Measurements from ENCODE around the gene KRTAP23-1.

The KRTAP23-1 gene, protein sequence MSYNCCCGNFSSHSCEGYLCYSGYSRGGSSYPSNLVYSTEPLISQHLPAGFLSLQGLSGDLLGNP
- 0 reads per million in 2 donors for total RNA-seq

GRCh38 chr21:30348506-30348905 lies at the start of gene KRTAP23-1:
Gene KRTAP23-1, minus strand, starts transcription at chr21:30348606. Its CDS starts 0 bp downstream, at chr21:30348606.
- DNase-seq = no peak

DNA sequence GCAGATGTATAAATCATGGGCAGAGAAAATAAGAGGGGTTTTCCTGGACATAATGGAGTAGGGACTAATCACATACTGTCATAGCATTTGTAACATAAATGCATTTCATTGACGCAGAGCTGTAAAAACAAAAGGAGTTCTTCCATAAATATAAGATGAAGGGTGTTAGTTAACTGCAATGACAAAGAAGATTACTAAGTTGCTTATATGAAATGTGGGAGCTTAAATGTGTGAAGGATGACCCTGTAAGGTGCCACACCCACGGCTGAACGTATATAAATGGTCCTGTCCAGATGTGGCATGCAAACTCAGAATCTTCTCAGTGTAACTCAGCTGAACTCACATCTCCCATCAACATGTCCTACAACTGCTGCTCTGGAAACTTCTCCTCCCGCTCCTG lies 47.3 kb upstream of the KRTAP23-1 start, which contains the start of gene KRTAP13-1:
KRTAP13-1 (plus strand) TSS at position 301 of the 400 bp plus-strand sequence; CDS start at position 357, 56 bp downstream.
- DNase-seq = no peak

DNA sequence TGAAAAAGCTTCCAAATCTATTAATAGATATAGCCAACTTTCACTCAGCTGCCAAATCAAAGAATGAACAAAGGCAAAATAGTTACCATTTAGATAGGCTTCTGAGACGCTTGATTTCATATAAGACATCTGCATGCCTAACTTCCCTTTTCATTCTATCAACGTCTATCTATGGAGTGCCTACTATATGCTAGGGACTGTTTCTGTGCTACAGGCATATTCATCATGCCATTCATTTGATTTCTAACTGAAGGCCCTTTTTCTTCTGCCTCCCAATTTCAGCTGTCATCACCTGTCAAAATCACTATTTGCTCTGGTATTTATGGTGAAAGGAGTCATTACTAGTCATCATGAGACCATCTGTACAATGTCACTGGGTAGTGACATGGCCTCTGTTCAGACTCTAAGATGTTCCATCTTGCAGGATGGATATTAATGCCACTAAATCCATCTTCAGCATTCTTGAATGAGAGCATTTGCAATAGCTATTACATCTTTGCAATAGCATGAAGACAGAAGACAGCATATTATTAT lies 43.2 kb upstream of the KRTAP23-1 start:
- no peak for DNase-seq

DNA sequence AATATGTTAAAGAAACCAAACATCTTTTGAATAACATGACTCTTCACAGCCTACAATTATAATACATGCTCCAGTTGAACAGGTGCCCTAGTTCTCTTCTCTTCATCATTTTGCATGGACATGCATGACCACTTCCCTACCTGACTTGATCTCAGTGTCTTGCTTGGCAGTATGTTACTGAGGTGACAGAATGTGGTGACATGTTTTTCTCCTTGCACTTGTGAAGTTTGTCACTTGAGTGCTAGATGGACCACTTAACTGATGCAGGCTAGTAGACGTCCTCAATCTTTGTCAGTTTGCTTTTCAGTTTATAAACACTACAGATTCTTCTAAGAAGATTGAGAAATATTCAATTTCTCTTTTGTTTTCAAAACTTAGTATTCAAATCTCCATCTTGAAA lies 33.8 kb upstream of the KRTAP23-1 start:
- DNase-seq = no peak

DNA sequence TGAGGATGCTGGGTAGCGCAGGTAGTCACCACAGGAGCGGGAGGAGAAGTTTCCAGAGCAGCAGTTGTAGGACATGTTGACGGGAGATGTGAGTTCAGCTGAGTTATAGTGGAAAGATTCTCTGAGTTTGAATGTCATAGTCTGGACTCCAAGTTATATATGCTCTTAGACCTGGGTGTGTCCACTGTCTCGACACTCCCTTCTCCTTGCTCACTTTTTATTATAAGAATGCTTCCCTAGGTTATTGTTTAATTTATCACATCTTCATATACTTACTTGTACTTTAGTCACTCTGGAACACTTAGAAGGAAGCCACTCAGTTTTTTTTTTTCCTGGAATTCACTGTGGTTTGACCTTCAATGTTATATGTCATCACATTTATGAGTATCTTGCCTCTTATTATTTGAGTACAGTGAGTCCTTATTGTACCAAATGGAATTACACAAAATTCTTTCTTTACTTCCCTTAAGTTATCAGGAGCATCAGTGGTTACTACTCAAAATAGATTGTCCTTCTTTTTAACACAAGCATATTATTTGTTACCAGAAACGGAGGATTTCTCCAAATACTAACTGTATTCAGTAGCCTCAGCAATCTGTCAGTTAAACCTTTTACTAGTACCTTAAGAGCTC lies 23.8 kb upstream of the KRTAP23-1 start, which contains the start of gene KRTAP13-2:
KRTAP13-2 (minus strand) TSS at position 133 of the 632 bp plus-strand sequence; CDS start at position 75, 58 bp downstream.
- no peak for DNase-seq

GRCh38 chr21:30355906-30356305 lies 7.5 kb upstream of the KRTAP23-1 start:
- DNase-seq = no peak

GRCh38 chr21:30354308-30355005 lies 6.1 kb upstream of the KRTAP23-1 start:
- no peak for DNase-seq

- DNase-seq = no peak
Observed at GRCh38 chr21:30351534-30351933, 3.1 kb upstream of the KRTAP23-1 start.

DNA sequence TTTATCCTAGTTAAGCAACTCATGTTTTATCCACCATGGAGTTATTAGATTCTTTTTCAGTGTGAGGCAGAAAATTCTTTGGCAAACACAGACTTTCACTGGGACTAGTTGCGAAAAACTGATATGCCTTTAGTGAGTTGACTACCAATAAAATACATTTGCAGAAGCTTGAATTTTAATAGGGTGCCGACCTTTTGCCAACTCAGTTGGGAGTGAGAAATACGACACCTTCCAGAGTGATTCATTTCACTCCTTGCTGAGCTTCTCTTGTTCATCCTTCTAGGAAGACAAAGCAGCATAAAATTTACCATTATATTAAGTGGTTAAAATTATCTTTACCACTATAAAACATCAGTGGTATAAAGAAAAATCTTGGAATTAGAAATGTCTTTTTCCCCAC lies 1.2 kb upstream of the KRTAP23-1 start:
- DNase-seq = no peak

DNA sequence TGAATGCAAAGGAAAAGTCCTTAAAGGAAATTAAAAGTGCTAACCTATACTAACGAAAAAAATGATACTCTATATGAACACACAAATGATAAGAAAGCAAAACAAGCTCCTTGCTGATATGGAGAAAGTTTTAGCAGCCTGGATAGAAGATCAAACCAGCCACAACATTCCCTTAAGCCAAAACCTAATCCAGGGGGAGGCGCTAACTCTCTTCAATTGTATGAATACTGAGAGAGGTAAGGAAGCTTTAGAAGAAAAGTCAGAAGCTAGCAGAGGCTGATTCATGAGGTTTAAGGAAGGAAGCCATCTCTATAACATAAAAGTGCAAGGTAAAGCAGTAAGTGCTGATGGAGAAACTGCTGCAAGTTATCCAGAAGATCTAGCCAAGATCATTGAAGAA lies 3.4 kb downstream of the KRTAP23-1 start:
- no peak for DNase-seq

DNA sequence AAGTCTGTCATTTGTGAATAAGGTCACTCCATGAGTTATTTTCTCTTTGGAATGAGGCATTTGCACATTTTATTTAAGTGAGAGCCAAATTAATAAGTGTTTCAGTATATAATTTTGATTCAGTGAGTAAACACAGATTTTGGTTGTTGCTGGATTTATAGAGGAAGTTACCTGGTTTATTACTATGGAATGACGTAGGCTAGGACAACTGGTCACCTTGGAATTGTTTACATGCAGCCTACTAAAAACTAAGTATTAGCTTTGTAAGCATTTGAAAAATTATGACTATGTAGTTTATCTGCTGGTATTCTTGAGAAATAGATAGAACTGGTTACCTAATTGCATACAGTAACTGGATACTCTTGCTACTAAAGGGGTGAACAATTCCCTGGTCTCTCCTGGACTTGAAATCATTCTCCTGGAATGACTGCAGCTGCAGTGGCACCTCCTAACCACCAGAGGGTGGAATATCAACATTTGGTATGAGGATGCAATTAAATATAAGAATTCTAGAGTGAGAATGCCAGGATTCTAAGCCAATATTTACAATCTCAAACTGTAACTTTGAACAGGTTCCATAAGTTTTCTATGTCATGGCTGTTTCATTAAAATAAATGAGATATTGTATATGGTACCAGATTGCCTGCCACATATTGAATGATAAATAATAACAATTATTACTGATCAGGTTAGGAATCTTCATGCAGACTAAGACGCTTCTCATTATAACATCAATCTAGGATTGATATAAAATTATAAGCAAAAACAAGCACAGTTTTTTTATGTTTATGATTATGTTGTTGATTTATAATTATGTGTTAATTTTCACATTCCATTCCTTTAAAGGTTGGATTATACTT lies 7.5 kb downstream of the KRTAP23-1 start:
- DNase-seq = no peak

DNA sequence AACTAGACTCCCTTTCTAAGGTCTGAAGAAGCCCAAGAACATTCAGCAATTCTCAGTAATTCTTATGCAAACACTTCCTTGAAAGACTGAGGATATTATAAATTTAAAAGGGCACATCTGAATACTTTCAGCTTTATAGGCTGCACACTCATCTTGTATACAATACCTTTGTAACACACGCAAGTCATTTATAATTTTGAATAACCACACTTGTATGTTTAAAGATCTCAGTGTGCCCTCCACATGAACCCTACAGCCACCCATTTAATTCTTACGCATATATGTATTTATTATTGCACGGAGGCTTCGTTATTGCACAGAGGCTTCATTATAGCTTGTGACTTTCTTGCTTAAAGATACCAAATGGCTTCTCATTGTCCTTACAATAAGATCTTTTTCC lies 9.7 kb downstream of the KRTAP23-1 start:
- DNase-seq = no peak

GRCh38 chr21:30337772-30338171 lies 10.6 kb downstream of the KRTAP23-1 start:
- no peak for DNase-seq

- DNase-seq = no peak
Observed at GRCh38 chr21:30337276-30337744, 11.1 kb downstream of the KRTAP23-1 start, which contains the start of gene KRTAP27-1. Gene KRTAP27-1, minus strand, starts transcription at chr21:30337694. Its CDS starts 26 bp downstream, at chr21:30337668.

- no peak for DNase-seq
Observed at GRCh38 chr21:30336596-30336995, 11.8 kb downstream of the KRTAP23-1 start.

GRCh38 chr21:30333736-30334135 lies 14.7 kb downstream of the KRTAP23-1 start:
- DNase-seq = no peak

DNA sequence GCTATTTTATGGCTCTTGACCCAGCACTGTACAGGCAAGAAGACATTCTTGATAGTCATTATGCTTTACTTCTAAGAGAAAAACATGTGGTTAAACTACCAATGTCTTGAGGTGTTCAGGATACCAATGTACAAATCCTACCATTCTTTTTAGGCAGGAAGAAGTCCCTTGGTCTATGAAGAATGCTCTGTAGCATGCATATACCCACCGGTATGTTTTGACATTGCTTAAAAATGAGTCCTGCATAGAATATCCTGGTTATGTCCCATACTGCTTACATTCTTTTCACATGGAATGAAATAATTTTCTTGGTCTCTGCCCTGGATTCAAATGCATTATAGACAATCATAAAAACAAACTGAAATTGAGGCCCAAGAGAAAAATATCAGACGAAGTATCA lies 15.7 kb downstream of the KRTAP23-1 start:
- no peak for DNase-seq

DNA sequence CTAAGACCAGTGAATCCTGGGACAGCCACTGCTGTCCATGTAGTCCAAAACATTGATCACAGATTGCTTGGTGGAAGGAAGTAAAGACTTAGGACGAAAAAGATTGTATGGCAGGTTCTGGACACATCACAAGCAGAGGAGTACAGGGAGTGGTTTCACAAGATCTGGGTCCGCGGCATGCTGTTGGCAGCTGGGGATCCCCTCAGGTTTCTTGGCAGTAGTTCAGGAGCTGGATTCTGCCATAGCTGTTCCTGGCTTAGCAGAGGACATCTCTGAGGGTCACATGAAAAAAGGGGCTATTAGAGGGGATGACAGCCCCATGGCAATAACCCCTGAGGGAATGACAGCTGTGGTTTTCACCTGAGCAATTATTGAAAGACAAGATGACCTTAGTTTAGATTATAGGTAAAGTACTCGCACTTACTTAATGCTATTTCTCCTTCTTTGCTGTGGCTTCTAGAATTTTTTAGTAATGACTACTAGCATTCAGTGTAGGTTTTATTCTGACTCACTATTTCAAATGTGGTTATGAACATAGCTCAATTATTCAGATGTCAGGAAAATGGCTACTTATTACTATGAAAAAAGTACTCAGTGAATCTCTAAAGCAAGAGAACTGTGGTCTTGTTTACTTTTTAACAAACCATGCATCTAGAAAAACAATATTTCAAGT lies 19.1 kb downstream of the KRTAP23-1 start:
- DNase-seq = no peak

- DNase-seq = no peak
Observed at GRCh38 chr21:30326390-30326789, 22.0 kb downstream of the KRTAP23-1 start.

- no peak for DNase-seq
Observed at GRCh38 chr21:30320215-30320614, 28.2 kb downstream of the KRTAP23-1 start, which contains the start of gene KRTAP26-1. Gene KRTAP26-1, minus strand, starts transcription at chr21:30320315. Its CDS starts 280 bp downstream, at chr21:30320035.

DNA sequence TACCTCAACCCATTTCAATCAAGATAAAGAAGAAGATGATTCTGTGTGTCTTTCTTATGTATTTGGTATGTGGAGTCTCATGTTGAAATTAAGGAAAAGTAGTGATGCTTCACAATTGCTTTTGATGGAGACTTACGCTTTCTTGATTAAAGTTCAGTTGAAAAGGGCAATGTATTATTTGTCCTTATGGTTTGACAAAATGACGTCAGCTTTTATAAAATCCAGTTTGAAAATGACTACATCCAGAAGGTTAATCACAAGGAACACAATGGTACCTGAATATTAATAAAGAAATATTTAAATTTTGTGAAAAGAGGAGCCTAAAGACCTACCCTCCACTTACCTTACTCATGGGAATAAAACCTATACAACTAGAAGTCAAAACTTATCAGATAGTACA lies 32.7 kb downstream of the KRTAP23-1 start:
- DNase-seq = no peak

GRCh38 chr21:30306884-30307283 lies 41.5 kb downstream of the KRTAP23-1 start:
- no peak for DNase-seq
